Bronchial epithelial cell (primary cell): Measurements from ENCODE around the gene TMC7. TPM values are rescaled to one million over a fixed set of nuclear protein-coding genes. Genes with fewer than 3 reads are reported as not detected.

Source experiments
- DNase-seq: peaks from one replicate; pipeline ENCODE4 v3.0.0-alpha.2; 2010; ENCODE audit warnings: low read depth
- FAIRE-seq: peaks from 2 replicates; lab custom pipeline; 2011; peaks lifted over from hg19 to GRCh38; lab: Jason Lieb, UNC
- H3K27me3 ChIP-seq: 2 replicates; pipeline ENCODE4 v1.5.1; 2011; ENCODE audit warnings: low read length; ENCODE audit not compliant: control insufficient read depth, insufficient read depth
- H3K36me3 ChIP-seq: 2 replicates; pipeline ENCODE4 v1.5.1; 2011; ENCODE audit warnings: low read length; ENCODE audit not compliant: control insufficient read depth, insufficient read depth
- H3K4me3 ChIP-seq: 2 replicates; pipeline ENCODE4 v1.5.1; 2011; ENCODE audit warnings: mild to moderate bottlenecking, low read depth, low read length, control low read depth
- CTCF ChIP-seq: IDR thresholded peaks from 2 replicates; pipeline ENCODE4 v1.5.1; 2011; ENCODE audit warnings: mild to moderate bottlenecking, moderate library complexity, low read length, control low read depth, inconsistent platforms; ENCODE audit not compliant: insufficient read depth, severe bottlenecking
- total RNA-seq: library from RNA; depleted of rRNA; stranded (reverse); fragments of >200 nt; gene quantifications from 2 replicates; pipeline ENCODE4 v1.2.1, GENCODE V29; 2014

The TMC7 gene
- total RNA-seq, 1 donor from 2014 or later: 5.0 TPM

- no peak overlapping the region for H3K4me3 ChIP-seq
- DNase-seq: no peak
- no peak for TF ChIP-seq CTCF
- no peak for FAIRE-seq
- no peaks in the 10 kb centered on the region for H3K36me3 ChIP-seq
- H3K27me3 ChIP-seq: no peaks in the 10 kb centered on the region
Measured at GRCh38 chr16:19088341-19088916, 104.7 kb downstream of the TMC7 start.

- TF ChIP-seq CTCF: no peak
- FAIRE-seq (no peak), DNase-seq (no peak)
- no peaks in the 10 kb centered on the region for H3K36me3 ChIP-seq
- H3K4me3 ChIP-seq: no peak overlapping the region
- H3K27me3 ChIP-seq: no peaks in the 10 kb centered on the region
Measured at GRCh38 chr16:19089410-19089955, 105.7 kb downstream of the TMC7 start.

- no peak for DNase-seq
- no peak for FAIRE-seq
- TF ChIP-seq CTCF: no peak
- Histone ChIP-seq H3K4me3 (no peak overlapping the region), H3K36me3 (no peaks in the 10 kb centered on the region), H3K27me3 (no peaks in the 10 kb centered on the region)
Measured at GRCh38 chr16:19090916-19091315, 107.2 kb downstream of the TMC7 start.

- Histone ChIP-seq H3K36me3 (no peaks in the 10 kb centered on the region), H3K27me3 (no peaks in the 10 kb centered on the region), H3K4me3 (no peak overlapping the region)
- no peak for FAIRE-seq
- no peak for TF ChIP-seq CTCF
- no peak for DNase-seq
Measured at GRCh38 chr16:19092653-19093410, 109.1 kb downstream of the TMC7 start.

- Histone ChIP-seq H3K36me3 (no peaks in the 10 kb centered on the region), H3K4me3 (no peak overlapping the region), H3K27me3 (no peaks in the 10 kb centered on the region)
- DNase-seq (no peak), FAIRE-seq (no peak)
- TF ChIP-seq CTCF: no peak
Measured at GRCh38 chr16:19093631-19094541, 110.2 kb downstream of the TMC7 start.
